Dermis microvascular lymphatic vessel endothelial cell (primary cell): ENCODE data around the gene MRM1. TPM values are rescaled to one million over a fixed set of nuclear protein-coding genes. Genes with fewer than 3 reads are reported as not detected.

ENCODE experiments used
- DNase-seq, 2 donors: peaks; one replicate each; pipeline versions ENCODE4 v3.0.0 to v3.0.0-alpha.2; 2010; ENCODE audit warnings: low read depth in 2 of 2
- total RNA-seq: library from RNA; depleted of rRNA; stranded (reverse); fragments of >200 nt; gene quantifications from 2 replicates; pipeline ENCODE4 v1.2.1, GENCODE V29; 2014

MRM1 gene, protein sequence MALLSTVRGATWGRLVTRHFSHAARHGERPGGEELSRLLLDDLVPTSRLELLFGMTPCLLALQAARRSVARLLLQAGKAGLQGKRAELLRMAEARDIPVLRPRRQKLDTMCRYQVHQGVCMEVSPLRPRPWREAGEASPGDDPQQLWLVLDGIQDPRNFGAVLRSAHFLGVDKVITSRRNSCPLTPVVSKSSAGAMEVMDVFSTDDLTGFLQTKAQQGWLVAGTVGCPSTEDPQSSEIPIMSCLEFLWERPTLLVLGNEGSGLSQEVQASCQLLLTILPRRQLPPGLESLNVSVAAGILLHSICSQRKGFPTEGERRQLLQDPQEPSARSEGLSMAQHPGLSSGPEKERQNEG
- 2.4 and 4.0 TPM in 2 replicates for total RNA-seq

DNA sequence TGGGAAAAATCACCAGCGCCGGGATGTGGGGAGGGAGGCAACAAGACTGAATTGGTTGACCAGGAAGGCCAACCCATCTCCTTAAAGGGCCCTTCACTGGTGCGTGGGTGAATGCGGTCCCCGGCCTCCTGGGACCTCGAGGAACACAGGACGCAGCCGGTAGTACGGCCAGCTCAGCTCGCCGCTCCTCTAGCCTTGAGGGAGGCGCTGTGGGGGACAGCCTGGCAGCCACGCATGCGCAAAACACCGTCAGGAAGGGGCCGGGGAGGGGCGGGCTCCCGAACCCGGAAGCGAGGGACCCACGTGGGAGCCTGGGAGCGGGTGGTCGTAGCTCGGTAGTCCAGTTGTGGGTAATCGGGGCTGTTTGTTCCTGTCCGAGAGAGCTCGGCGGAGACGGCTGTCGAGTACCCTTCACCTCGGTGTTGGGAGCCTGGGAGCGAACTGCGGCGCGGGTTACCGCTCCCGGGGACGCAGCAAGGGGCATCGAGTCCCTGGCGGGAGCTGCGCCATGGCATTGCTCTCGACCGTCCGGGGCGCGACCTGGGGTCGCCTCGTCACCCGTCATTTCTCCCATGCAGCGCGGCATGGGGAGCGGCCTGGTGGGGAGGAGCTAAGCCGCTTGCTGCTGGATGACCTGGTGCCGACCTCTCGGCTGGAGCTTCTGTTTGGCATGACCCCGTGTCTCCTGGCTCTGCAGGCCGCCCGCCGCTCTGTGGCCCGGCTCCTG lies at the start of gene MRM1:
Gene MRM1 (plus strand): TSS at position 281 of the 727 bp plus-strand sequence. CDS start 228 bp downstream, at position 509.
- peak; percentile 74 to 91 for DNase-seq

DNA sequence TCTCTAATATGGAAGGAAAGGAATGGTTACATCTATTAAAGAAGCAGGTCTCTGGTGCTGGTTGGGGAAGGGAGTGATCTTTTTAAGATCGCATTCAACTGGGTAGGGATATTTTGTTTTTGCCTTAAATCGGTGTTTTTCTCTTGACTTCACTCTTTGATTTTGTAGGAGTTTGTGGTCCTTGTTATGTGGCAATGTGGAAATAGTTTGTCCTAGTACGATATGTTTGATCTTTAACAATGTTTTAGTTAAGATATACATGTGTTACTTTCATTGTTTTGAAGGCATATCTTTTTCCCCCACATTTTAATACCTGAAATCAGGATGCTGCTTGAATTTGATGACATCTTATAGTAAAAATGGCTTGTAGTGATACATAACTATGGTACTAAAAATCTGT lies 47.9 kb upstream of the MRM1 start:
- no peak for DNase-seq

DNA sequence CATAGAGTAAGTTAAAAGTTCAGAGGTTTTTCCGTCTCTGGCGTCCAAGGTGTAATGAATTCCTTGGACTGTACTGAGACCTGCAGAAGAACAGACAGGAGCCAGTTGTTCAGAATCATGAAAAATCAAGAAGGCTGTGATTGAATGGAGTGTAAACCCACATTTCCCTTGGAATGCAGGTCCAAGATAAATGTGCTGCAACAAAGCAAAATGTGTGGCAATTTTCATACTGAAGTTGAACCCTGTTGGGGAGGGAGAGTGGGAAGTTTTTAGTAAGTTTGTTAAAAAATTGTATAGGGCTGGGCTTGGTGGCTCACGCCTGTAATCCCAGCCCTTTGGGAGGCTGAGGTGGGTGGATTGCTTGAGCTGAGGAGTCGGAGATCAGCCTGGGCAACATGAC lies 35.3 kb upstream of the MRM1 start:
- no peak for DNase-seq

GRCh38 chr17:36575028-36575427 lies 26.4 kb upstream of the MRM1 start:
- no peak for DNase-seq

GRCh38 chr17:36576793-36577192 lies 24.6 kb upstream of the MRM1 start:
- no peak for DNase-seq

GRCh38 chr17:36578671-36579070 lies 22.7 kb upstream of the MRM1 start:
- DNase-seq, result no peak

GRCh38 chr17:36583787-36584186 lies 17.6 kb upstream of the MRM1 start:
- DNase-seq, result no peak

DNA sequence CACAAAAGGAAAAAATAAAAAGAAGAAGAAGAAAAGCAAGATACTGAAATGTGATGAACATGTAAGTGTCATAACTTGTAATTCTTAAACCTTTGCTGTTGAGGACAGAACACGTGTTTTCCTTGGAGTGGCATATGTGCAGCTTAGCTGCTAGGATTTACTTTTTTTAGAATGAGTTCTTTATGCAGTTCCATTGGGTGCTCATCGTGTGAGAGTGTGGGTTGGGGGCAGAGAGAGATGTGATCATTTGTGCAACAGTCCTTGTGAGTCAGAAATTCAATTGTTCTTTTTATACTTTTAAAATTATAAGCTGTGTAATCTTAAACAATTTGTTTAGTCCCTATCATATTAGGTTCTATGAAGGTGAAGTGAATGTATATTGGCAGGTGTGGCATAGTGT lies 15.2 kb upstream of the MRM1 start:
- DNase-seq, result no peak

- DNase-seq, result no peak
Measured at GRCh38 chr17:36590082-36590481, 11.3 kb upstream of the MRM1 start.

GRCh38 chr17:36591434-36592315 lies 9.7 kb upstream of the MRM1 start, which contains the start of gene DHRS11:
Gene DHRS11 (plus strand): TSS chr17:36591879. CDS start chr17:36592010, 131 bp downstream.
- DNase-seq, result peak; percentile 28 to 79

GRCh38 chr17:36592316-36592715 lies 9.1 kb upstream of the MRM1 start:
- DNase-seq, result peak in 1 of 2 donors; percentile 28

- no peak for DNase-seq
Measured at GRCh38 chr17:36592716-36593321, 8.6 kb upstream of the MRM1 start.

DNA sequence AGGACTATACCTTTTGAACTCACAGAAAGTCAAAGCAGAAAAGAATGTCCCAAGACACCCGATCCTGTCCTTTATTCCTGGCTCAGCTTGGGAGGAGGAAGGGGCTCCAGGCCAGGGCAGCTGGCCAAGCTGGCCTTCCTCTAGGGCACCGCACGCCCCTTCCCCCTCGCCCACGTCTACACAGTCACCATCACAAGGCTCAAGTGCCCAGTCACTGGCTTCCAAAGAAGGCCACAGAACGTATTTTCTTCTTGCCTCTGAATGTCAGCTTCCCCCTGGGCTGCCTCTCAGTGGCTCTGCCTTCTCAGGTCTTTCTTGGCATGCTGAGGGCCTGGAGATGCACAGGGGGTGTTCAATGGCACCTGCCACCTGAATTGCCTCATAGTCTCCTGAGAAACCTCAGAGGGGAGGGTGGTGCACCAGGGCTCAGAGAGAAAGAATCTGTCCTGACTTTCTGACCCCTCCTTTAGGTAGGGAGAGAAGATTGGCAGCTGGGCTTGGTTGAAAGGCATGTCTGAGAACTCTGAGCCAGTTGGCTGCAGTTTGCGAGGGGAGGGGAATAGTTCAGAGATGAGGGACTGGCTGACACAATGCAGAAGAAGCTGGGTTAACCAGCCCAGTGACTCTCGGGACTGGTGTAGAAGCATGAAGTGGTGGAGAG lies 7.6 kb upstream of the MRM1 start:
- no peak for DNase-seq

DNA sequence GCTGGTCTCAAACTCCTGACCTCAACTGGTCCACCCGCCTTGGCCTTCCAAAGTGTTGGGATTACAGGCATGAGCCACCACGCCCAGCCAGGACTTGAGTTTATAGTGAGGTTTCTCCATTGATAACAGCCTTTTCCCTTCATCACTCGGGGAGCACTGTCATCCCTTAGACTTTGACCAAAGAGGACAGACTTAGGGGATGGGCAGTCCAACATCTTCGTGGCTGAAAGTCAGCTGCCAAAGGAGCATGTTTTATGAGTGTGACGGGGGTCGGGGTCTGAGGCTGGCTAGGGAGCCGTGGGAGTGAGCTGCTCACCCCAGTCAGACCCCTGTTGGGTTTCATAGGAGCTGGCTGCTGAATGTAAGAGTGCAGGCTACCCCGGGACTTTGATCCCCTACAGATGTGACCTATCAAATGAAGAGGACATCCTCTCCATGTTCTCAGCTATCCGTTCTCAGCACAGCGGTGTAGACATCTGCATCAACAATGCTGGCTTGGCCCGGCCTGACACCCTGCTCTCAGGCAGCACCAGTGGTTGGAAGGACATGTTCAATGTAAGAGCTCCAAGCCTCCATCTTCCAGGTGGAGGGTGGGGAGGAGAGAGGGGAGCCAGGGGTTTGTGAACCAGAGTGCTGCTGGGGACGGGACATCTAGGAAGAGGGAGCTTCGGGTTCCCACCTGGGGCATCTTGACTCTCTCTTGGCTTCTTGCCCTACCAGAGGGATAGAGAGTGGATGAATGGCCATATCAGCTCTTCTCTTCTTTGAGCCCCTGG lies 6.6 kb upstream of the MRM1 start:
- no peak for DNase-seq

- DNase-seq, result no peak
Measured at GRCh38 chr17:36597226-36597625, 4.2 kb upstream of the MRM1 start.

GRCh38 chr17:36597866-36598777 lies 3.3 kb upstream of the MRM1 start:
- DNase-seq, result no peak

DNA sequence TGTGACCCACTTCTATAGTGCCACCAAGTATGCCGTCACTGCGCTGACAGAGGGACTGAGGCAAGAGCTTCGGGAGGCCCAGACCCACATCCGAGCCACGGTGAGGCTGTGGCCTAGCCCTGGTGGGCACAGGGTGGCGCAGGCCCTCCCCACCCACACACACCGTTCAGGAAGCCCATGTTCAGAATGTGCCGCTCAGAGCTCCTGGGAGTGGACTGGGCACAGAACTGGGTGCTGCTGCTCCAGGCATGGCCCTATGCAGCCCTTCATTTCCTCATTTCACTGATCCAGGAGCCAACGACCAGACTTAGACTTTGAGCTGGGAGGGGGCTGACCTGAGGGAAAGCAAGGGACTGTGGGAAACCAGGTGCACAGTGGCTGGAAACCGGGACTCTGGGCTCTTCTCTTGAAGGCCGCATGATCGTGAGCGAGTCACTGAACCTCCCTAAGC lies 2.4 kb upstream of the MRM1 start:
- no peak for DNase-seq

GRCh38 chr17:36599546-36600250 lies 1.7 kb upstream of the MRM1 start:
- no peak for DNase-seq
